Right lobe of liver (tissue), 6 donors: Measurements from ENCODE around the gene FIS1. TPM values are rescaled to one million over a fixed set of nuclear protein-coding genes. Genes with fewer than 3 reads are reported as not detected.
"Not testable (repeated sequence)": the region's sequence is repeated elsewhere in the genome, so short reads cannot be mapped to it uniquely, and the experiment has no call there.

Source experiments
- ATAC-seq, 4 donors: fragments of 200-7000 bp; cut with Tn5 transposase; one replicate each; pipeline ENCODE4 v1.9.1; 2020; ENCODE audit warnings: mild to moderate bottlenecking in 4 of 4, moderate library complexity in 4 of 4
- DNase-seq, 3 donors: peaks; one replicate each; pipeline ENCODE4 v3.0.0-alpha.2; 2020
- H3K27ac ChIP-seq, 3 donors: fragments of 200-600 bp; one replicate each; pipeline ENCODE4 v1.8.0; 2022
- H3K27me3 ChIP-seq, 2 donors: fragments of 200-600 bp; one replicate each; pipeline ENCODE4 v1.8.0; 2022
- H3K36me3 ChIP-seq, 4 donors: fragments of 200-600 bp; sonication (generic) in 1 of 4; one replicate each; pipeline versions ENCODE4 v1.5.1 to v1.8.0; 2017 to 2022; ENCODE audit warnings: control low read depth in 1 of 4
- H3K4me1 ChIP-seq, 4 donors: fragments of 200-600 bp; sonication (generic) in 1 of 4; one replicate each; pipeline versions ENCODE4 v1.5.1 to v1.8.0; 2017 to 2022; ENCODE audit warnings: control low read depth in 1 of 4
- H3K4me3 ChIP-seq, 3 donors: fragments of 200-600 bp; one replicate each; pipeline ENCODE4 v1.8.0; 2022
- H3K9me3 ChIP-seq, 4 donors: fragments of 200-600 bp; sonication (generic) in 1 of 4; one replicate each; pipeline versions ENCODE4 v1.5.1 to v1.8.0; 2017 to 2022; ENCODE audit warnings: control low read depth in 1 of 4
- POLR2A ChIP-seq: fragments of 450-650 bp; IDR thresholded peaks from one replicate; pipeline ENCODE4 v1.6.1; 2017; ENCODE audit warnings: antibody characterized with exemption, mild to moderate bottlenecking
- WGBS: methylation state at CpG from one replicate; pipeline ENCODE4 v1.1.6; 2018; ENCODE audit warnings: low coverage, low lambda C conversion rate; ENCODE audit not compliant: insufficient coverage; ENCODE audit errors: missing lambda C conversion rate; 5-methylcytosine and 5-hydroxymethylcytosine counted together
- intact Hi-C, 2 donors: fragments of 100-400 bp; cut with DNase I; formaldehyde crosslinking; loops; one replicate each; pipeline versions ENCODE4 v1.11.2 to v1.14.1; 2022
- long read RNA-seq: library from polyadenylated mRNA; unstranded; transcript quantifications from one replicate; pipeline ENCODE4 v2.0.0, GENCODE V29; 2019
- total RNA-seq, 6 experiments: library from RNA; depleted of rRNA in 2 of 6; stranded (reverse); fragments of >200 nt in 2 of 6; fragmentation: NEBNext Ultra II Directional in 3 of 6; extraction: Animal tissue kit (Norgen Biotek cat#: 25700) in 3 of 6; gene quantifications; one replicate each; pipeline versions ENCODE4 v1.1.0 to v1.2.4, GENCODE V29; 2016 to 2023
- TF ChIP-seq, protein P1 (sequence below), 4 donors: fragments of 200-600 bp in 3 of 4; fragments of 450-650 bp in 1 of 4; IDR thresholded peaks; one replicate each; pipeline versions ENCODE4 v1.5.1 to v1.8.0; 2016 to 2022; ENCODE audit warnings: antibody characterized with exemption in 4 of 4, mild to moderate bottlenecking in 2 of 4
- donor health status: DM: no; HTN: yes; CAD: no.
- donor health status: DM: no; HTN: no; CAD: no.
- donor health status: DM: no; HTN: no; CAD: no.
- donor health status: DM: no; HTN: yes; CAD: no.
- donor health status: DM: no; HTN: yes; CAD: no.

The FIS1 gene
- total RNA-seq = 100 to 1,000 TPM; 105 to 228 (median 134) TPM
- long read RNA-seq, transcript FIS1-201 (5 exons, 734 nt) = major isoform, 75 of 79 reads
- long read RNA-seq, partial matches to known transcripts = 1 of 79 reads
- long read RNA-seq, other reads (novel, unspliced or antisense) = 2 of 79 reads

DNA sequence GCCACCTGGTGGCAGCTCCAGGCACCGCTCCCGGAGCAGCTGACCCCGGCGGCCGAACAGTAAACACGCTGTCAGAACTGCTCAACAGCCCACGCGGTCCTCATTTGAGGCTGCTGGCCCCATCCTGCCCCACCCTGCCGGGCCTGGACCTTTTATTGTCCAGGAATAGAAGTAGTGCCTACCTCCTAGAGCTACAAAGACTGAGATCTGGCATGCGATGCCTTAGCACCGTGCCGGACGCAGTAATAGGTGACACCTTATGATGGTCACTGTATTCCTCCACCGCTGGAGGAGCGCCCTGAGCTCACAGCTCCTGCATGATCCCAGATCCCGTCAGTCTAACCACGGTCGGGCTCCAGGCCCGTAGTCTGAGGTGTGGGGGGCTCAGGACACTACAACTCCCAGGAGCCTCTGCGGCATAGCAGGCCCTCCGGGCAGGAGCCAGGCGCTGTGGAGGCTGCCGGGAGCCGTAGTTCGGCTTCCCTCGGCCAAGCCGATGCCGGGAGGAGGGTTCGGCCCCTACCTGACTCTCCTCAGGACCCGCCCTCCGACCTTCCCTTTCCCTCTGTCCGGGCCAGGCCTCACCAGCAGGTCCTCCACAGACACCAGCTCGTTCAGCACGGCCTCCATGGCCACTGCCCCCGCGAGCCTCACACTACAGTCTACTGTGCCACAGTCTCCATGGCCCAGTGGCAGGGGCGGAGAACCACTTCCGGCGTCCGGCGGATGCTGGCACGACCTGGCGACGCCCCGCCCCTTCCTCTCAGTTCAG, at the start of gene FIS1:
Gene FIS1, minus strand, starts transcription at position 707 of the 772 bp plus-strand sequence. Its CDS starts 77 bp downstream, at position 630.
- Histone ChIP-seq H3K27me3 (no peaks in the 10 kb centered on the region), H3K36me3 (peaks cover 0 to 21% (median 6%) of the 10 kb centered on the region in 4 donors), H3K27ac (peak within 1 kb of the TSS; percentile 93 to 94 (median 94)), H3K9me3 (no peaks in the 10 kb centered on the region), H3K4me3 (peak within 1 kb of the TSS; percentile 73 to 80 (median 77)), H3K4me1 (peaks cover 0 to 15% (median 7%) of the 10 kb centered on the region in 4 donors)
- ATAC-seq (peak; percentile 95 to 98 (median 96)), DNase-seq (peak; percentile 95)
- 0% methylated on average over 9 of the region's 45 CpGs for WGBS
- intact Hi-C loops = no loop called here
- TF ChIP-seq, protein P1, sequence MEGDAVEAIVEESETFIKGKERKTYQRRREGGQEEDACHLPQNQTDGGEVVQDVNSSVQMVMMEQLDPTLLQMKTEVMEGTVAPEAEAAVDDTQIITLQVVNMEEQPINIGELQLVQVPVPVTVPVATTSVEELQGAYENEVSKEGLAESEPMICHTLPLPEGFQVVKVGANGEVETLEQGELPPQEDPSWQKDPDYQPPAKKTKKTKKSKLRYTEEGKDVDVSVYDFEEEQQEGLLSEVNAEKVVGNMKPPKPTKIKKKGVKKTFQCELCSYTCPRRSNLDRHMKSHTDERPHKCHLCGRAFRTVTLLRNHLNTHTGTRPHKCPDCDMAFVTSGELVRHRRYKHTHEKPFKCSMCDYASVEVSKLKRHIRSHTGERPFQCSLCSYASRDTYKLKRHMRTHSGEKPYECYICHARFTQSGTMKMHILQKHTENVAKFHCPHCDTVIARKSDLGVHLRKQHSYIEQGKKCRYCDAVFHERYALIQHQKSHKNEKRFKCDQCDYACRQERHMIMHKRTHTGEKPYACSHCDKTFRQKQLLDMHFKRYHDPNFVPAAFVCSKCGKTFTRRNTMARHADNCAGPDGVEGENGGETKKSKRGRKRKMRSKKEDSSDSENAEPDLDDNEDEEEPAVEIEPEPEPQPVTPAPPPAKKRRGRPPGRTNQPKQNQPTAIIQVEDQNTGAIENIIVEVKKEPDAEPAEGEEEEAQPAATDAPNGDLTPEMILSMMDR (IDR thresholded peaks at IDR 0.05) = peak; percentile 95 to 97 (median 96)
- TF ChIP-seq POLR2A = peak; percentile 80

DNA sequence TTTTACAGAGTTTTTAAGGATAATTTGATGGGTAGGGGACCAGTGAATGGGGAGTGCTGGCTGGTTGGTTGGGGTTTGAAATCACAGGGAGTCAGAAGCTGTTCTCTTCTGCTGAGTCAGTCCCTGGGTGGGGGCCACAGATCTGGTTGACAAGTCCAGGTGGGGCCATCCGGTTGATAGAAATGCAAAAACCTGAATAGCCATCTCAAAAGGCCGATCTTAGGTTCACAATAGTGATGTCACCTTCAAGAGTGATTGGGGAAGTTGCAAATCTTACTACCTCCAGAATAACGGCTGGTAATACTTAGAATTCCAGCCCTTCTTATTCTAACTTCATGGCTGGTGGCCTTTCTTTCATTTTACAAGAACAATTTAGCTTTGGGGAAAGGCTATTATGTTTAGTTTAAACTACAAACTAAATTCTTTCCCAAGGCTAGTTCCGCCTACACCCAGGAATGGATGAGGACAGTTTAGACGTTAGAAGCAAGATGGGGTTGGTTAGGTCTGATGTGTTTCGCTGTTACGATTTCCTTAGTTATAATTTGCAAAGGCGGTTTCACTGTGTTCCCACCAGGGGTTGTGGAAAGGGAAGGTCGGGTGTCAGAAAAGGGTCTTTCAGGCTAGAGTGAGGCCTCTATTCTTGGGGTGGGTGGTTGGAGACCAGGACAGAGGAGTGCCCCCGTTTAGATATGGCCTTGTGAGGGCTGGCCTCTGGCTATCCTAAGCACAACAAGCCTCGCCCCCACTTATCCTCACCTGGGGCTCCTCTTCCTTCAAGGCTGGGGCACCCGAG, 49.4 kb upstream of the FIS1 start:
- Histone ChIP-seq H3K4me1 (peaks cover 0 to 3% (median 0%) of the 10 kb centered on the region in 4 donors), H3K27me3 (peaks cover 0 to under 1% of the 10 kb centered on the region in 2 donors), H3K36me3 (no peaks in the 10 kb centered on the region), H3K9me3 (no peaks in the 10 kb centered on the region), H3K27ac (no peak overlapping the region), H3K4me3 (no peak overlapping the region)
- WGBS = 61% methylated on average over 10 of the region's 12 CpGs
- intact Hi-C loops = no loop called here
- DNase-seq (no peak), ATAC-seq (no peak)
- TF ChIP-seq POLR2A = no peak
- TF ChIP-seq, protein P1 (IDR thresholded peaks at IDR 0.05) = no peak

DNA sequence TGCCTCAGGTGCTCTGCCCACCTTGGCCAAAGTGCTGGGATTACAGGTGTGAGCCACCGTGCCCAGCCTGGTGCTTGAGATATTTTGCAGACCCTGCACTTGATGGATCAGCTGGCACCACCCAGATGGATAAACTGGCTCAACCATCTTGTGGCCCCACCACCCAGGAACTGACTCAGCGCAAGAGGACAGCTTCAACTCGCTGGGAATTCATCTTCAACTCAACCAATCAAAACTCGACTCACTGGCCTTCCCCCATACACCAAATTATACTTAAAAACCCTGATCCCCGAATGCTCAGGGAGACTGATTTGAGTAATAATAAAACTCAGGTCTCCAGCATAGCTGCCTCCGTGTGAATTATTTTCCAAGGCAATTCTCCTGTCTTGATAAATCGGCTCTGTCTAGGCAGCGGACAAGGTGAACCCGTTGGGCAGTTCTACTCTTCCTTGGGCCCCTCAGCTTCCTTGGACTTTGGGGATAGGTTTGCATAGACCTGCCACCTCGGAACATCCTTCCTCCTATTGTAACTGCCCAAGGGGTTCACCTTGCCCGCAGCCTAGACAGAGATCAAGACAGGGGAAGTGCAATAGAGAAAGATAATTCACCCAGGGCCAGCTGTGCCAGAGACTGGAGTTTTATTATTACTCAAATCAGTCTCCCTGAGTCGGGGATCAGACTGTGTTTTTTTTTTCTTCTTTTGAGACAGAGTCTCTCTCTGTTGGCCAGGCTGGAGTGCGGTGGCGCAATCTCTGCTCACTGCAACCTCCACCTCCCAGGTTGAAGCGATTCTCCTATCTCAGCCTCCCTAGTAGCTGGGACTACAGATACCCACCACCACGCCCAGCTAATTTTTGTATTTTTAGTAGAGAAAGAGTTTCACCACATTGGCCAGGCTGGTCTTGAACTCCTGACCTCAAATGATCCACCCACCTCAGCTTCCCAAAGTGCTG, 48.5 kb upstream of the FIS1 start:
- H3K9me3 ChIP-seq, H3K4me1 ChIP-seq, ATAC-seq, intact Hi-C loops, H3K36me3 ChIP-seq, H3K27me3 ChIP-seq, H3K4me3 ChIP-seq, DNase-seq, H3K27ac ChIP-seq: not testable (repeated sequence)
- WGBS = 55% methylated on average over 13 of the region's 16 CpGs

DNA sequence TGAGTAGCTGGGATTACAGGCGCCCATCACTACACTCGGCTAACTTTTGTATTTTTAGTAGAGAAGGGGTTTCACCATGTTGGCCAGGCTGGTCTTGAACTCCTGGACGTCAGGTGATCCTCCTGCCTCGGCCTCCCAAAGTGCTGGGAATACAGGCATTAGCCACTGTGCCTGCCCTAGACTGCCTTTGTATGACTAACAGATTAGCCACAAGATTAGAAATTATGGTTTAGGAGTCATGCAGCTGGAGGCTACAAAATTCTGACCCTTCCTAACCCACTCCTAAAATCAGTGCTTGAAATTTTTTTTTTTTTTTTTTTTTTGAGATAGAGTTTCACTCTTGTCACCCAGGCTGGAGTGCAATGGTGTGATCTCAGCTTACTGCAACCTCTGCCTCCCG, 47.7 kb upstream of the FIS1 start:
- WGBS = 46% methylated on average over 3 of the region's 5 CpGs
- not testable (repeated sequence) for DNase-seq

More for the DNA sequence above, 47.7 kb upstream of the FIS1 start:
- peaks cover 0 to 14% (median 0%) of the 10 kb centered on the region in 4 donors for H3K4me1 ChIP-seq
- ATAC-seq, H3K36me3 ChIP-seq, H3K27me3 ChIP-seq, intact Hi-C loops, H3K4me3 ChIP-seq, H3K9me3 ChIP-seq, H3K27ac ChIP-seq: not testable (repeated sequence)
